Measurements from ENCODE around the gene HMCN2.

Gene HMCN2

GRCh38 chr9:130473566-130473965 is 208.0 kb downstream of the HMCN2 start:
- DNase-seq (ENCODE audit: low spot score) = no peak

GRCh38 chr9:130474106-130474505 is 208.5 kb downstream of the HMCN2 start:
- DNase-seq (ENCODE audit: low spot score) = no peak

GRCh38 chr9:130476151-130476730 is 210.7 kb downstream of the HMCN2 start:
- DNase-seq (ENCODE audit: low spot score) = no peak

- no peak for DNase-seq (ENCODE audit: low spot score)
Observed at GRCh38 chr9:130477564-130477963, 212.0 kb downstream of the HMCN2 start.

GRCh38 chr9:130478152-130478551 is 212.6 kb downstream of the HMCN2 start:
- no peak for DNase-seq (ENCODE audit: low spot score)

GRCh38 chr9:130478736-130479575 is 213.4 kb downstream of the HMCN2 start:
- DNase-seq (ENCODE audit: low spot score) = no peak

- DNase-seq (ENCODE audit: low spot score) = no peak
Observed at GRCh38 chr9:130479587-130479986, 214.0 kb downstream of the HMCN2 start.

- DNase-seq (ENCODE audit: low spot score) = peak; percentile 31
Observed at GRCh38 chr9:130480673-130481072, 215.1 kb downstream of the HMCN2 start.

- no peak for DNase-seq (ENCODE audit: low spot score)
Observed at GRCh38 chr9:130482463-130482862, 216.9 kb downstream of the HMCN2 start.

GRCh38 chr9:130483371-130483971 is 217.9 kb downstream of the HMCN2 start:
- no peak for DNase-seq (ENCODE audit: low spot score)
